Measurements from ENCODE around the gene EMCN.
"Not testable (repeated sequence)": the region's sequence is repeated elsewhere in the genome, so short reads cannot be mapped to it uniquely, and the experiment has no call there.

The EMCN gene

DNA sequence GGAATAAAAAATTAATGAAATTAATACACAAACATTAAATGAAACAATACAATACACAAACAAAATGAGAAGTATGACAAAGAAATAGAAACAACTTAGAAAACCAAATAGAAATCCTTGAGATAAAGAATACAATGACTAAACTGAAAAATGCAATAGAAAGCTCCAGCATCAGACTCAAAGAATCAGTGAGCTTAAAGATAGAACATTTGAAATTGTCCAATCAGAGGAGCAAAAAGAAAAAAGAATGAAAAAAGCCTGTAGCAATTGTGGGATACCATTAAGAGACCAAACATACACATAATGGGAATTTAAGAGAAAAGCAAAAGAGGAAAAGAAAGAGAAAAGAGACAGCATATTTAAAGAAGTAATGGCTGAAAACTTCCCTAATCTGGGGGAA lies 25.7 kb downstream of the EMCN start:
- no peak for DNase-seq

DNA sequence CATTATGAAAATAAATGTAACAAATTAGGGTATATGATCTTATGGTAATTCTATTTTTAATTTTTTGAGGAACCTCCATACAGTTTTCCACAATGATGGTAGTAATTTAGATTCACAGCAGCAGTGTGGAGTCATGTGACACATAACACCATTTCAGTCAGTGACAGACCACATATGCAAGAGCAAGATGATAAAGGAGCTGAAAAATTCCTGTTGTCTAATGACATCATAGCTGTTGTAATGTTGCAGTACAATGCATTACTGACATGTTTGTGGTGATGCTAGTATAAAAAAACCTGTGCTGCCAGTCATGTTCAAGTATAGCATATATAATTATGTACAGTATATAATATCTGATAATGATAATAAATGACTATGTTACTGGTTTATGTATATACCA lies 28.5 kb downstream of the EMCN start:
- no peak for DNase-seq

DNA sequence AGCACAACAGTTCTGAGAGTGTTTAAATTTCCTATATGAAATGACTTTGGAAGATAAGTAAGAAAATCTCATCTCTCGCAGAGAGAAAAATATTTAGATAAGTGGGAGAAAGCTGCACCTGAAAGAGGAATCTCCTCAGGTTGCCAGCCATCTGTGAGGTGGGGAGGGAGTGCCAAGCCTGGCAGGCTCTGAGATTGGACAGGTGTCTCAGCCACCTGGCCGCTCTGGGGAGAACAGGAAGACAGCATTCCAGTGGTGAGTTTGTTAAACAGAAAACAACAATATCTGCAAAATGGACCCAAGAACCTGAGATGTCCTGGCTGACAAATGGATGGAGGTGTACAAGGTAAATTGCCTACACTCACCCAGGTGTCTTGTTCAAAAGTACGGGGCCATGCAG lies 31.3 kb downstream of the EMCN start:
- no peak for DNase-seq

DNA sequence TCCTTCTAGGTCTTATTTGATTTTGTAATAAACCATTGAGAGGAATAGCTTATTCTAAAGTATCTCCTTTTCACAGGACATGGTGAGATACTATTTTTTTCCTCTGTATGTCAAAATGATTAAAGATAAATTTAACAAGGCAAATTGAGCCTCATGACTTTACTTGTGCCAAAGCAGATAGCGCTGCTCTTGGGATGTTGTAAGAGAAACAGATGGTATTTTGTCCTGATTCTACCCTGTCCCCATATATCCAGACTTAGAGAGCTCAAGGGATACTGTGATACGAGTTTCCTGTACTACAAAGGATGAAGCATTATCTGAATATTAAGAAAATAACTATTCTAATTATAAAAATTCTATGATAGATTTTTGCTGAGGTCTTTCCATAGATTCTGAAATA lies 34.0 kb downstream of the EMCN start:
- DNase-seq, result no peak

DNA sequence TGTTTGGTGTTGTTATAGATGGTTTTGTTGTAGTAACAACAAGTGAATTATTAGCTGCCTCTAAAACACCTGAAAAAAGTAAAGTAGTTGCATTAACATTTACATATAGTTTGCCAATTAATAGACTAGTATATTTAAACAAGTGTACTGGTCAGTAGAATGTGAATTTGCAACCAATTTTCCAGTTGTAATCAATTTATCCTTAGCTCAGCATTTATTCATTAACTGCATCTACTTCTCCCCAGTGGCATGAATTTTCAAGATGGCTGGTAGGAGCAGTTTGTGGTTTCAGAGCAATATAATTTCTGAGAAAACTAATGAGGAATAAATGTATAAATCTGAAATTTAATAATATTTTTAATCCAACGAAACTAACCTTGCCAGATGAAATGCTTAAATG lies 37.9 kb downstream of the EMCN start:
- DNase-seq, result no peak

DNA sequence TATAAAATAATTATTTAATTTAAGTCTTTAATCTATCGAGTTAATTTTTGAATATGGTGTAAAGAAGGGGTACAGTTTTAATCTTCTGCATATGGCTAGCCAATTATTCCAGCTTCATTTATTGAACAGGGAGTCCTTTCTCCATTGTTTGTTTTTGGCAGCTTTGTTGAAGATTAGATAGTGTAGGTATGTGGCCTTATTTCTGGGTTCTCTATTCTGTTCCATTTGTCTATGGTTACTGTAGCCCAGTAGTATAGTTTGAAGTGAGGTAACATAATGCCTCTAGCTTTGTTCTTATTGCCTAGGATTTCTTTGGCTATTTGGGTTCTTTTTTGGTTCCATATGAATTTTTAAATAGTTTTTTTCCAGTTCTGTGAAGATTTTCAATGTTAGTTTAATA lies 48.3 kb downstream of the EMCN start:
- DNase-seq, result no peak

DNA sequence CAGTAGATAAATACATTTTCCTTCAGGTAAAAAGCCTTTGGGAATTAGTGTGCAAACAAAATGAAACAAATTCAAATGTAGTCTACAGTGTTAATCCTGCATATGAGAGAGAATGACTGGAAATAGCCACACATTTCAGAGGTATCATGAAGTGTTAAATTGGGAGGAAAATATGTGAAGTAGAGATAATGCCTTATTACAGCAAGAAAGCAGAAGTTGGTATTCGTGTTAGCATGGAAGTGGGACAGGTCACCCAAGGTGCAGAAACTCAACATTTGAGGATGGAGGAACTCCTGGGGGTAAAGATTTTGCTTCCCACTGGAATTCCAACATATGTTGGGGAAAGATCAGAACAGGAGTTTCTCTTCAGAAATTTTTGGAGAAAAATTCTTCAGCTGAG lies 51.3 kb downstream of the EMCN start:
- DNase-seq, result no peak

DNA sequence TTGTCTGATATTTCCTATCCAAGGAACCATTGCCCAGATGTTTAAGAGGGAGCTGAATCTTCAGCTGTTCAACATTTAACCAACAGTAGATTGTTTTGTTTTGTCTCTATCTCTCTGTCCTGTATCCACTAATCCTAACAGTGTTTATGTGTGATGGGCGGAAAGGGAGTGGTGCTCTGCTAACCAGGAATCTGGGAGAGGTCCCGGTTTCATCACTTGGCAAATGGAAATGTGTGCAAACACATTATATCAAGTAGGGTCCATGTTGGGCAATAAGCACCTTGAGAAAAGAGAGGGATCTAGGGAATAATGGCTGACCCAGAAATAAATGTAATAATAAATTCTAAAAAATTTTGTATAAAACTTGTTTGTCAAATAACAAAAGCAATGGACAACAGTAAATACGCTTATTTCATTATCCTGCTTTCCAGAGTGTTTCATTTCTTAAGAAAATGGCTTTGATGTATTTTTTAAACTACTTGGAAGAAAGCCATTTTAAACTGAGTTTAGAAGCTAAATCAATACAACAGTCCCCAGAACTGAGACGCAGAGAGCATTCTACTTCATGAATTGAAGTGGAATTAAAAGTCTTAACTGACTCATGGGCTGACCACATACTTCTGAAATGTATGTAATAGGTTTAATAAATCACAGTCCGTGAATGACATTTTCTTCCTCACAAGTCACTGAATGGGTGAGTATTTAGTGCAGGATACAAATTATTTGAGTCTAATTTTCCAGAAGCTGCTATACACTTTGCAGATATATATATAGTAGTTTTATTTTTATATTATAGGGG lies 55.8 kb downstream of the EMCN start:
- no peak for DNase-seq

DNA sequence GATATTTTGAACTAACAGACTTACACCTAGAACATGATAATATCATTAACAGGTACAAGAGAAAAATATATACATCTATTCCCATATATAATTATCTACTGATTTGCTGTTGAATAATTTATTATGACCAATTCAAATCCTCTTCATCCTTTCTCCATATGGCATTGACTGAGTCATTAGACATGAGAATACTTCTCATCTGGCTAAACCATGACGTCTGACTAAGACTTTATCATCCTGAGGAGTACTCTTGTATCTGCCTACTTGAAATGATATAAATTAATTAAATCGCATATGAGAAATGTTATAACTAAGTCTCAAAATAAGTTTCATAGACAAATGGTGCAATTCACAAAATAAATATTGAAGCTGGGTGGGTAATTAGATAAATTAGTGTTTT lies 67.4 kb downstream of the EMCN start:
- no peak for DNase-seq

DNA sequence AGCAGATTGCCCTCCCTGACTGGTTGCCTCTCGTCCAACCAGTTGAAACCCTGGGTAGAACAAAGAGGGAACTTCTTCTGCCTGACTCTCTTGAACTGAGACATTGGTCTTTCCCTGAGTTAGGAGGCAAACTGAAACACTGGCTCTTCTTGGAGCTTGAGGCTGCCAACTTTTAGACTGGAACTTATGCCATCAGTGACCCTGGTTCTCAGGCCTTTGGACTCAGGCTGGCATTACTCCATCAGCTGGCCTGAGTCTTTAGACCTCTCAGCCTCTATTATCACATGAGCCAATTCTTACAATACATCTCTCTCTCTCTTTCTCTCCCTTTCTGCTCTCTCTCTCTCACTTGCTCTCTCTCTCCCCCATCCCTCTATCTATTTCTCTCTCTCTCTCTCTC lies 86.4 kb downstream of the EMCN start:
- DNase-seq, result no peak

DNA sequence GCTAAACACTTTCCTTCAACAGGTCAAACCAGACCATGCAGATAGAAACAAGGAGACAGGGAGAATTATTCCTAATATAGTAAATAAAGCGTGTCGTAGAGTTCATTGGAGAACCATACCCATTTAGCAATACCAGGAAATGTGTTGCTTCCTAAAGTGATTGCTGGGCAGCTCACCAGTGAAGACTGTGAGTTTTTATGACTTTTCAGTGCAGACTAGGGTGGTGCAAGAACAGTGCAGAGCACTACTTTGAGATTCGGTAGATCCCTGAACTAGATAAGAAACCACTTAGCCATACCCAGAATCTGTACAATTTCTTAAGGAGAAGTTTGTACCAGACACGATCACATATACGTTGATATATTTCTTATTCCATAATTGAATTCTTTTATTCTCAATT lies 87.4 kb downstream of the EMCN start:
- no peak for DNase-seq

DNA sequence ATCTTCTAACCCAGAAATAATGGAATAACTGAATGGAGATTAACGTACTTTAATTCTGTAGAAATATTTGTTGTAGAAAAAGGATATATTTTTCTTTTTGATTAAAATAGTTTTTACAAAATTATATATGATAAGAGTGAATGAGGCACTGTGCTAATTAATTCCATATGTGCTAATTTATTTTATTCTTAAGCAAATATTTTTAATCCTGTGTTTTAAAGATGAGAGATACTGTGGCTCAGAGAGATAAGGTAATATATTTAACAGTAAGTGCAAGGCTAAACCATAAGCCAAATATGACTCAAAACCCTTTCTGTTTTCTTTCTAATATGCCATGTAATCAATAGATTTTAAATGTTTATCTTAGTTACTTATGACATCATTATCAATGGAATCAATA lies 88.2 kb downstream of the EMCN start:
- DNase-seq, result no peak

DNA sequence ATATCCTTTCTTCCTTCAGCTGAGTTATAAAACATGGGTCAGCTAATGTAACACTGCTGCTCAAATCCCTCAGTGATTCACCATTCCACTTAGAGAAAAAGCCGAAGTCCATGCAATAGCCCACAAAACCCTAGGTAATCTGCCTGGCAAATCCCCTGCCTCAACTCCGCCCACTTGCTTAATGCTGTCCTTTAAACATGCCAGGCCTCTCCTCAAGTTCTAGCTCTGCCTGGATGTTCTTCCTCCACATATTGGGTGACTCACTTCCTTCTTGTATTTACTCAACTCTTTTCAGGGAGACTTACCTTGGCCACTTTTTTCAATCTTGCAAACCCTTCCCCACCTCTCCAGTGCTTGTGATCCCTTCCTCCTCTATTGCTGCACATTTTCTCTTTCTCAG lies 89.8 kb downstream of the EMCN start:
- DNase-seq, result no peak

DNA sequence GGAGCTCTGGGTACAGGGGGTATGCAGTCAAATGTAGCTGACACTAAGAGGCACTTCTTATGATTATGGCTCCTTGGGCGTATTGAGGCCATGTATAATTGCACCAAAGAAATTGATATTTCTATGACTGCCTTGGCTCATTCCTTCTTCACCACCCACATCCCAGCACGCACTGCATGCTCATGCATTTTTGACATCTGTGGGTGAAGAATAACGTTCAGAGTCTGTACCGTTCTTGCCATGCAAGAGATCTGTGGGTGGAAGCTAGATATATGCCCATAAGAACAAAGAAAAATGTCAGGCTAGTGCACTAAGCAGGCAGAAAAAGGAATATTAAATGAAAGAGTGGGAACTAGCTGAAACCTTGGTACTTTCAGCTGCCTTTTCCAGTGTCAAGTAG lies 93.4 kb downstream of the EMCN start:
- DNase-seq, result no peak

DNA sequence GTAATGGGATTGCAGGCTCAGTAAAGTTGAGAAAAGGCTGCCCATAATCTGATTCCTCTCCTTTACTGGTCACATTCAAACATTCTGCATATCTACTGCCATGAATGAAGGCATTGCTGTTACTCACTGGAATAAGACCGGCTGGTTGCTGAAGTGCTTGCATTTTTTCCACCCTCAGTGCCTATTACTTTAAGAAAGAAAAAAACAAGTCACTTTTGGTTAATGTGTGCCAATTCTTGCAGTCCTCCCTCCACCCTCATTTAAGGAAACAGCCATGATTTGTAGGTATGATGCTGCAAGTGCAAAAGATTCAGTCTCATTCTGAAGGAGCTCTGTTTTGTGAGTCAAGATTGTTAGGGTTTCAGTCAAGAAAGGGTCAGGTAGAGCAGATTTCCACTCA lies 94.9 kb downstream of the EMCN start:
- DNase-seq, result no peak

DNA sequence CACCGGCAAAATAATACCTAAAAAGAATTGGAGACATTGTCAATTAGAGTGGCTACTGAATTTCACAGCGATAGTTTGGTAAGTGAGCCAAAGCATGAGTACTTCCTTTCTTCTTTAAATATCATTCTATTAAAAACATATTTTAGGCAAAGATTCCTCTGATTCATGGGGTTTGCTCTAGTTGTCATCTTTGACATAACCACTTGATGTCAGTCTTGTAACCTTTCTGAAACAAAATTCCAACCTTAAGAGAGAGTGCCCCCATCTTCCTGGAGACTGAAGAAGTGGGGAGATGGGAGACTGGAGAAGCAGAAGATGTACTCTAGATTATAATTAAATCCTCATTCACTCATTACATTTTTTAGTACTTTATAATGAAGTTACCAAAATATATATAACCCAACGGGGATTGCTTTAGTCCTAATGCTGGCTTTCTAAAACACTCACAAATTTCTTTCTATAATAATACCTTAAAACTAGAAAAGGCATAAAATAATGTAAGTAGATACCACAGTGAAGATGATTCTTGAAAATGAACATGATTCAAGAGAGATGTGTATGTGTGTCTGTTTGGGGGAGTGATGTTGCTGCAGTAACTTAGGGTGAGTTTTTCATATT lies 96.4 kb downstream of the EMCN start:
- DNase-seq, result no peak

DNA sequence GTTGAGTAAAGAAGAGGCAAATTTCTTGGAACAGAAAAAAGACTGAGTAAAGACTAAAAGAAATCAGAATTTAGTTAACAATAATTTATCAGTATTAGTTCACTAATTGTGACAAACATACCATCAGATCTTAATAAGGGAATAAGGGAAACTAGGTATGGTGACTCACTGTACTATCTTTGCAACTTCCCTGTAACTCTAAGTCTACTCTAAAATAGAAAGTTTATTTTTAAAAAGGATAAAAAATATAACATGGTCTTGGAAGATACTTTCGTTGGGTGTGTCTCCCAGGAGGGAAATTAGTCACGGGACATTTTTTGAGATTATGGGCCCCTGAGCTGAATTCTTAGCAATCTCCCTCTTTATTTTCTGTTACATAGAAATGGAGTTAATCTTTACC lies 97.3 kb downstream of the EMCN start:
- DNase-seq, result no peak

DNA sequence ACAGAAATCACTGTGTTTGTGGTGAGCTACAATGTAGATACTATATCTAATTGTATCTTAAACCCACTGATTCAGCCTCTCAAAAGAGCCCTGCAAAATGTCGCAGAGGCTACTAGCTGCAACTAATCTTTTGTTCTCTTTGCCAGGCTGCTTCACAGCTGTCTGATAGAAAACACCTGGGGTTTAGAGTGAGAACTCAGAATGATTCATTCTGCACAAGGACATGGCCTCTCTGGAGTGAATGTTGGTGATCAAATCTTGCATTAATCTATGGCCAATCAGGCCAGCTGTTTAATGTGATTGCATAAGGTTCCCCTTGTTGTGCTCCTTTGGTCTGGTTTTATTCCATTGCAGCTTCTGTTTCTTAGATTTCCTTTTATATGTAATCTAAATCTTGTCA lies 100.3 kb downstream of the EMCN start:
- no peak for DNase-seq

DNA sequence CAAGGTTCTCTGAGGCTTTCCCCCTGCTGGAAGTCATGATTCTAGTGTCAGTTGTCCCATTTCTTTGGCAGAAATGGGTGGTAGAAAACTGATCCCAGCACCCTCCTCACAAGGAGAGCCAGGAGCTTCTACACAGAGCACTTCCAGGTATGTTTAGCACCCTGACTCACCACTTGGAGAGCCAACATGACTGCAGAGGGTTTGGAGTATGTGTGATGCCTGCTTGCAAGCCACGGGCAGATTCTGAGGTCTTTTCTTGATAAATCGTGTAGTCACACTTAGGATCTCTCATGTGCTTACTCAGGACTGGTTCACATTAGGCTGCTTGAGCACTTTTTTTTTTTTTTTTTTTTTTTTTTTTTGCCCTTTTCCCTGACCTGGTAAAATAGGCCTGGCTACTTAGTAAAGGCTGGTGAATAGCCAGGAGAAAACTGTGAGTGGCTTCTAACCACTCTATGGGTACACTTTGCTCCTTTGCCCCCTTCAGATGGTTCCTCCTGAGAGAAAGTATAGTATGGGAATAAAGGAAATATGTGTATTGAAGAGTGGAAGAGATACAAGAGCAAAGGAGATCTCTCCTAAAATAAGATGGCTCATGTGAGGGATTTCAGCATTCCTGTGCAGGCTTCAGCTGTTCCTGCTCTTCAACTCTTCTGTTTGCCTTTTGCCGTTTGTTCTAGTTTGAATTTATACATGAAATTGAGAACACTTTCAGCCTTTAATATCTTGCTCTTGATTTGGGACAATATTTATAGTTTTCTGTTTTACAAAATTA lies 103.6 kb downstream of the EMCN start:
- no peak for DNase-seq

DNA sequence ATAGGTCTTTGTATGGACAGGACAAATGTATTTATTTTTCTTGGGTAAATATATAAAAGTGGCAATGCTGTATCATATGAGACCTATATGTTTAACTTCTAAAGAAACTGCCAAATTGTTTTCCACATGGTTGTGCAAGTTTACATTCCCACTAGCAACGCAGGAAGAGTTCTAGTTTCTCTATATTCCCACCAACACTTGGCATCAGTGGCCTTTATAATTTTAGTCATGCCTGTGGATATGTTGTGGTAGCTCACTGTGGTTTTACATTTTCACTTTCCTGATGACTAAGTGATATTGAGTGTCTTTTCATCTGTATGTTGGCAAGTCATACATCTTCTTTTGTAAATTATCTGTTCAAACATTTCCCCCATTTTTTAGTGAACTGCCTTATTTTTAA lies 126.0 kb downstream of the EMCN start:
- no peak for DNase-seq

DNA sequence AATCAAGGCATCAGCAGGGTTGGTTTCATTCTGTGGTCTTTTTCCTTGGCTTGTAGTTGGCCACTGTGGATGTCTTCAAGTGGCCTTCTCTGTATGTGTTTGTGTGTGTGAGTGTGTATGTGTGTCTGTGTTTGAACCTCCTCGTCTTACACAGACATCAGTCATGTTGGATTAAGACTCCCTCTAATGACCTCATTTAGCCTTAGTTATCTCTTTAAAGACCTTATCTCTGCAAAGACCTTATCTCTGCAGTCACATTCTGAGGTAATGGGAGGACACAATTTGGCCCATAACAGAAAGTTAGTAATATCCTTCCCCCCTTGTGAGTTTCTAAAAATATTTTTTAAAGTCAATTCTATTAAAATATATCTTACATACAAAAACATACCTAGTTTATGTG lies 126.7 kb downstream of the EMCN start:
- DNase-seq, result no peak

DNA sequence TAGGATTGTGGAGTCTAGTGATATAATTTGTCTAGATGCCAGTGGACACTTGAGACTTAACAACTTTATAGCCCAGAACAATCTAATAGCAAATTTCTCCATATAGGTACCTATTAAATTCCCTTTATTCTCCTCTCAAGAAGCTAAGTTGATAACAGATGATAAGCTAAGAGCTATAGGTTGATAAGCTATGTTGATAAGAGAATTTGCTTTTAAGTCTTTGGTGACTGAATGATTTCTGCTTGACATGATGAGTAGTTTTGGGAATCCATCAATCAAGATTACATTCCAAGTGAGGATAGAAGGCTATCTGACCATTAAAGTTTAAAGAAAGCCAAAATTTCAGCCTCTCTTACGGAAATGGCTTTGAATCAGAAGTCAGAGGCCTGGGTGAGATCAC lies 131.6 kb downstream of the EMCN start:
- no peak for DNase-seq

DNA sequence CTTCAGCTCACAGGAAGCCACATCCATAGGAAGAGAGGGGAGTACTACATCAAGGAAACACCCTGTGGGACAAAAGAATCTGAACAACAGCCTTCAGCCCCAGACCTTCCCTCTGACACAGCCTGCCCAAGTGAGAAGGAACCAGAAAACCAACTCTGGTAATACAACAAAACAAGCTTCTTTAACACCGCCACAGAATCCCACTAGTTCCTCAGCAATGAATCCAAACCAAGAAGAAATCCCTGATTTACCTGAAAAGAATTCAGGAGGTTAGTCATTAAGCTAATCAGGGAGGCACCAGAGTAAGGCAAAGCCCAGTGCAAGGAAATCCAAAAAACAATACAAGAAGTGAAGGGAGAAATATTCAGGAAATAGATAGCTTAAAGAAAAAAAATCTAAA lies 137.4 kb downstream of the EMCN start:
- DNase-seq, result not testable (repeated sequence)

DNA sequence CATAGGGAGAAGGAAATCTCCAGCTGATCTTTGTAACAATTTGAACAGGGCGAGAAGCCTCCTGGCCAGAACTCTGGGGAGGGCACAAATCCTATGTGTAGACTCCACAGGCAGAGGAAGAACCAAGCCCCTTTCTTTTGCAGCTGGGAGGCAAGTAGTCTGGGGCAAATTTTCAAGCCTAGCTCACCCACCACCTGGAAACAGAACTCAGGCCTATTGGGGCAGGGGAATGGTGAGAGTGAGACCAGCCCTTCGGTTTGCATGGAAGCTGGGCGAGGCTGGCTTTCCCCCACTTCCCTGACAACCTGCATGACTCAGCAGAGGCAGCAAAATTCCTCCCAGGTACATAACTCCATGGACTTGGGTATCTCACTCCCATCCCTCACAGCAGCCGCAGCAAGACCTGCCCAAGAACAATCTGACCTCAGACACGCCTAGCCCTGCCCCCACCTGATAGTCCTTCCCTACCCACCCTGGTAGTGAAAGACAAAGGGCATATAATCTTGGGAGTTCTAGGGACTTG lies 138.2 kb downstream of the EMCN start:
- no peak for DNase-seq

Data from NCI-H1436 treated with DMSO at 0.1 percent for 48 hours (cell line).